Neuron (in vitro differentiated cells): Measurements from ENCODE around the gene ABCB10.
"Not testable (repeated sequence)": the region's sequence is repeated elsewhere in the genome, so short reads cannot be mapped to it uniquely, and the experiment has no call there.

Experiments
- H2AFZ ChIP-seq: one replicate; pipeline ENCODE4 v1.6.1; 2013; ENCODE audit warnings: low read depth, mild to moderate bottlenecking, inconsistent platforms, low read length, moderate library complexity
- H3K27me3 ChIP-seq: one replicate; pipeline ENCODE4 v1.6.1; 2013; ENCODE audit warnings: low read length; ENCODE audit not compliant: insufficient read depth
- H3K36me3 ChIP-seq: one replicate; pipeline ENCODE4 v1.6.1; 2013; ENCODE audit warnings: low read length; ENCODE audit not compliant: insufficient read depth
- H3K4me1 ChIP-seq: one replicate; pipeline ENCODE4 v1.6.1; 2013; ENCODE audit warnings: low read length; ENCODE audit not compliant: insufficient read depth
- H3K4me3 ChIP-seq: 2 replicates; pipeline ENCODE4 v1.5.1; 2013; ENCODE audit warnings: mild to moderate bottlenecking, low read length, moderate library complexity
- H3K9me3 ChIP-seq: one replicate; pipeline ENCODE4 v1.6.1; 2013; ENCODE audit warnings: low read length

ABCB10 gene

GRCh38 chr1:229558460-229559335 lies at the start of gene ABCB10:
ABCB10 (minus strand) TSS chr1:229558707; CDS start chr1:229558652, 55 bp downstream.
- H3K9me3 ChIP-seq, result no peaks in the 10 kb centered on the region
- no peaks in the 10 kb centered on the region for H3K36me3 ChIP-seq
- peak within 1 kb of the TSS; percentile 66 for H2AFZ ChIP-seq
- peak within 1 kb of the TSS; percentile 96 for H3K4me3 ChIP-seq
- H3K27me3 ChIP-seq, result no peaks in the 10 kb centered on the region
- H3K4me1 ChIP-seq, result peaks cover 15% of the 10 kb centered on the region

- H3K4me3 ChIP-seq, result no peak overlapping the region
- no peak overlapping the region for H2AFZ ChIP-seq
- H3K27me3 ChIP-seq, result no peaks in the 10 kb centered on the region
- H3K36me3 ChIP-seq, result peaks cover 65% of the 10 kb centered on the region
- no peaks in the 10 kb centered on the region for H3K4me1 ChIP-seq
- H3K9me3 ChIP-seq, result peaks cover 3% of the 10 kb centered on the region
These were observed 48.9 kb upstream of the ABCB10 start for GRCh38 chr1:229607370-229607769.

GRCh38 chr1:229603371-229604005 lies 45.0 kb upstream of the ABCB10 start:
- H3K9me3 ChIP-seq, result peaks cover 3% of the 10 kb centered on the region
- H3K4me3 ChIP-seq, result no peak overlapping the region
- H3K4me1 ChIP-seq, result no peaks in the 10 kb centered on the region
- peaks cover 61% of the 10 kb centered on the region for H3K36me3 ChIP-seq
- no peak overlapping the region for H2AFZ ChIP-seq
- H3K27me3 ChIP-seq, result no peaks in the 10 kb centered on the region

GRCh38 chr1:229600229-229600628 lies 41.7 kb upstream of the ABCB10 start:
- Histone ChIP-seq H3K4me1 (no peaks in the 10 kb centered on the region), H3K36me3 (peaks cover 48% of the 10 kb centered on the region), H3K4me3 (no peak overlapping the region)

DNA sequence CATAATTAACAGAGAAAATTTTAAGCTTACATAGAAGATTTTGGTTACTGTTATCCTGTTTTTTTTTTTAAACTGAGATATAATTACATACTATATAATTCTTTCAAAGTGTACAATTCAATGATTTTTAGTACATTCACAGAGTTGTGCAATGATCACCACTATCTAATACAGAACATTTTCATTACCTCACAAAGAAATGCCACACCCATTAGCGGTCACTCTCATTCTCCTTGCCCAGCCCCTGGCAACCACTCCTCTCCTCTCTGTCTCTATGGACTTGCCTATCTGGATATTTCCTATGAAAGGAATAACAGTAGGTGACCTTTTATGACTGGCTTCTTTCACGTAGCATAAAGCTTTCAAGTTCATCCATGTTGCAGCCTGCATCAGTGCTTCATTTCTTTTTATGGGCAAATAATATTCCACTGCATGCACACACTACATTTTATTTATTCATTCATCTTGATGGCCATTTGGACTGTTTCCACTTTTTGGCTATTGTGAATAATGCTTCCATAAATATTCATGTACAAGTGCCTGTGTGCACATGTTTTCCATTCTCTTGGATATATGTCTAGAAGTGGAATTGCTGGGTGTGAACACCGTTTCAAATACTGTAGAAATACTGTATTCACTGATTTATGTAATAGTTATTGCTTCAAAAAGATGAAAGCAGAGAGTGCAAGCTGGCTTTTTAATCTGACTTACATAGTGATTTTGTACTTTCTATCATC lies 40.9 kb upstream of the ABCB10 start:
- Histone ChIP-seq H3K36me3 (peaks cover 54% of the 10 kb centered on the region), H3K27me3 (no peaks in the 10 kb centered on the region), H3K9me3 (peaks cover 1% of the 10 kb centered on the region), H3K4me1 (no peaks in the 10 kb centered on the region), H2AFZ (no peak overlapping the region), H3K4me3 (no peak overlapping the region)

More at GRCh38 chr1:229600229-229600628, 41.7 kb upstream of the ABCB10 start:
- Histone ChIP-seq H3K9me3 (peaks cover 3% of the 10 kb centered on the region), H2AFZ (no peak overlapping the region), H3K27me3 (no peaks in the 10 kb centered on the region)

GRCh38 chr1:229597877-229598276 lies 39.4 kb upstream of the ABCB10 start:
- Histone ChIP-seq H3K4me1 (no peaks in the 10 kb centered on the region), H2AFZ (no peak overlapping the region), H3K36me3 (peaks cover 57% of the 10 kb centered on the region), H3K9me3 (no peaks in the 10 kb centered on the region), H3K27me3 (no peaks in the 10 kb centered on the region), H3K4me3 (no peak overlapping the region)

DNA sequence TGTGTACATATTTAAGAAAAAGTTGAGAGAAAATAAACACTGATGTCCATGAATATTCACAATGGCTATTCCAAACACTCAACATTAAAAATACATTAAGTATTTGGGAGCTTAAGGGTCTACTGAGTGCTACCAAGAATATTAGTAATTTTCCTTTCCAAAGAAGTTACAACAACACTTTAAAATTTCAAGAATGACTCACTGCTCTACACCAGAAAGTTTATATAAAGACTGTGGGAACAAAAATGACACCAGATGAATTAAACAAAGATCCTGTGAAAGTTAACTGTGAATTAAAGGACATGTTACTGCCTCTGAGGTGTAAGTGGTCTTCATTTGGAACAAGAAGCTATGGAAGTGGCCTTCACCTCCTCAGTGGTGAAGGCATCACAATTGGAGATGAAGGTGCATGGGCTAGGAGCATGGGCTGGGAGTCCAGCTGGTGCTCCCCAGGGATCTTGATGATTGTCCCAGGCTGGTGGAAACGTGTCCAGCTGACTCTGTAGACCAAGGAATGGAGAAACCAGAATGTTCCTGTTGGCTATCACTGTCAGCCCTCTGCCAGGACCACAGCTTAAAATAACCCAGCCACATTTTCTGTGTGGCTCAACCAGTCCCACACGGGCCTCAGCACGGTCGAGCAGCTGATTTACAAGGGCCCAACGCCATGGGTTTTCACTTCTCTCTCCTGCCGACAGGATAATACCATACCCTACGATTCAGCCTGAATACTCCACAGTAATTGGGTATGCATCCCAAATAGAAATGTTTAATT lies 38.6 kb upstream of the ABCB10 start:
- Histone ChIP-seq H3K36me3 (peaks cover 53% of the 10 kb centered on the region), H2AFZ (no peak overlapping the region), H3K27me3 (no peaks in the 10 kb centered on the region), H3K4me3 (no peak overlapping the region), H3K9me3 (no peaks in the 10 kb centered on the region), H3K4me1 (no peaks in the 10 kb centered on the region)

DNA sequence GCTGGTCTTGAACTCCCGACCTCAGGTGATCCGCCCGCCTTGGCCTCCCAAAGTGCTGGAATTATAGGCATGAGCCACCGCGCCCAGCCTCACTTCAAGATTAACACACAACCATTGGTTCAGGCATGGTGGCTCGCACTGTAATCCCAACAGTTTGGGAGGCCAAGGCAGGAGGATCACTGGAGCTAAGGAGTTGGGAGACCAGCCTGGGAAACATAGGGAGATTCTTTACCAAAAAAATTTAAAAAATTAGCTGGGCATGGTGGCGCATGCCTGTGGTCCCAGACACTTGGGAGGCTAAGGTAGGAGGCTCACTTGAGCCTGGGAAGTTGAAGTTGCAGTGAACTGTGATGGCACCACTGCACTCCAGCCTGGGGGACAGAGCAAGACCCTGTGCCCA lies 37.4 kb upstream of the ABCB10 start:
- H3K4me1 ChIP-seq, H3K4me3 ChIP-seq, H3K9me3 ChIP-seq, H3K27me3 ChIP-seq, H2AFZ ChIP-seq: not testable (repeated sequence)
- peaks cover 41% of the 10 kb centered on the region for H3K36me3 ChIP-seq

- H3K9me3 ChIP-seq, result no peaks in the 10 kb centered on the region
- no peak overlapping the region for H3K4me3 ChIP-seq
- peaks cover 33% of the 10 kb centered on the region for H3K36me3 ChIP-seq
- no peaks in the 10 kb centered on the region for H3K4me1 ChIP-seq
- H2AFZ ChIP-seq, result no peak overlapping the region
- H3K27me3 ChIP-seq, result no peaks in the 10 kb centered on the region
These were observed 35.9 kb upstream of the ABCB10 start for GRCh38 chr1:229594227-229595008.

GRCh38 chr1:229593800-229594199 lies 35.3 kb upstream of the ABCB10 start:
- H3K27me3 ChIP-seq, result no peaks in the 10 kb centered on the region
- H3K4me1 ChIP-seq, result no peaks in the 10 kb centered on the region
- peaks cover 30% of the 10 kb centered on the region for H3K36me3 ChIP-seq
- H3K4me3 ChIP-seq, result no peak overlapping the region
- no peak overlapping the region for H2AFZ ChIP-seq
- H3K9me3 ChIP-seq, result no peaks in the 10 kb centered on the region

- peaks cover 23% of the 10 kb centered on the region for H3K36me3 ChIP-seq
- no peaks in the 10 kb centered on the region for H3K4me1 ChIP-seq
- no peak overlapping the region for H2AFZ ChIP-seq
- no peaks in the 10 kb centered on the region for H3K27me3 ChIP-seq
- no peaks in the 10 kb centered on the region for H3K9me3 ChIP-seq
- H3K4me3 ChIP-seq, result no peak overlapping the region
These were observed 31.6 kb upstream of the ABCB10 start for GRCh38 chr1:229590119-229590518.

DNA sequence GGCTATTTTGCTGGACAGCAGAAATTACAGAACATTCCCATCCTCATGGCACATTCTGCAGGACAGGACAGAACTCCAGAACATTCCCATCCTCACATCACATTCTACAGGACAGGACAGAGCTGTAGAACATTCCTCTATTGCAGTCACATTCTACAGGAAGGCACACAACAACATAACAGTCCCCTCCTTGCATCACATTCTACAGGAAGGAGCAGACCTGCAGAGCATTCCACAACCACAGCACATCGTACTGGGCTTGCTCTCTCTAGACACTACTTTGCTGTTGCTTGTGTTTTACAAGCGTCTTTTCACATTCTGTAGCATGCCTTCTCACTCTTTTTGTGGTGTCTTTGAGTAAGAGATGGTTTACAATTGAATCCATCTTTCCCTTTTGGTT lies 26.8 kb upstream of the ABCB10 start:
- Histone ChIP-seq H2AFZ (no peak overlapping the region), H3K27me3 (no peaks in the 10 kb centered on the region), H3K36me3 (no peaks in the 10 kb centered on the region), H3K4me3 (no peak overlapping the region), H3K4me1 (no peaks in the 10 kb centered on the region), H3K9me3 (no peaks in the 10 kb centered on the region)
